Mesenchymal stem cell (in vitro differentiated cells and primary cell): ENCODE measurements around the gene MYO5B.

Source experiments
- DNase-seq: peaks from one replicate; pipeline ENCODE4 v3.0.0-alpha.2; 2013
- H2AFZ ChIP-seq: one replicate; pipeline ENCODE4 v1.6.1; 2013; ENCODE audit warnings: low read depth, mild to moderate bottlenecking, control low read depth, inconsistent platforms, low read length, moderate library complexity
- H2AK5ac ChIP-seq: 2 replicates; pipeline ENCODE4 v1.6.1; 2013; ENCODE audit warnings: low read length, moderate library complexity, mild to moderate bottlenecking, inconsistent platforms; ENCODE audit not compliant: severe bottlenecking
- H2BK120ac ChIP-seq: one replicate; pipeline ENCODE4 v1.6.1; 2013; ENCODE audit warnings: low read depth, mild to moderate bottlenecking, inconsistent platforms, low read length, moderate library complexity
- H2BK12ac ChIP-seq, 2 experiments: one replicate each; pipeline ENCODE4 v1.6.1; 2013; ENCODE audit warnings: inconsistent platforms in 2 of 2, low read length in 2 of 2, mild to moderate bottlenecking in 2 of 2, moderate library complexity in 2 of 2, control low read depth in 1 of 2
- H2BK15ac ChIP-seq: one replicate; pipeline ENCODE4 v1.6.1; 2013; ENCODE audit warnings: mild to moderate bottlenecking, low read depth, inconsistent platforms; ENCODE audit not compliant: poor library complexity, severe bottlenecking
- H2BK5ac ChIP-seq: 2 replicates; pipeline ENCODE4 v1.6.1; 2013; ENCODE audit warnings: low read depth, mild to moderate bottlenecking, low read length, control low read depth, inconsistent platforms; ENCODE audit not compliant: poor library complexity, severe bottlenecking
- H3K14ac ChIP-seq, 2 experiments: one replicate each; pipeline ENCODE4 v1.6.1; 2013; ENCODE audit warnings: inconsistent platforms in 2 of 2, low read length in 2 of 2, control low read depth in 1 of 2, mild to moderate bottlenecking in 1 of 2, moderate library complexity in 1 of 2
- H3K18ac ChIP-seq, 2 experiments: one replicate each; pipeline ENCODE4 v1.6.1; 2013; ENCODE audit warnings: inconsistent platforms in 2 of 2, low read length in 2 of 2, control low read depth in 1 of 2, low read depth in 1 of 2, mild to moderate bottlenecking in 1 of 2
- H3K23ac ChIP-seq, 2 experiments: one replicate each; pipeline ENCODE4 v1.6.1; 2013; ENCODE audit warnings: inconsistent platforms in 2 of 2, low read length in 2 of 2, mild to moderate bottlenecking in 2 of 2, moderate library complexity in 2 of 2, control low read depth in 1 of 2
- H3K27ac ChIP-seq: 2 replicates; pipeline ENCODE4 v1.5.1; 2013; ENCODE audit warnings: mild to moderate bottlenecking, moderate library complexity, low read length, control low read depth, inconsistent platforms; ENCODE audit not compliant: poor library complexity, severe bottlenecking
- H3K27me3 ChIP-seq, 2 experiments: 2 replicates each; pipeline versions ENCODE4 v1.6.1 to v1.7.0; 2013; ENCODE audit warnings: low read length in 2 of 2, mild to moderate bottlenecking in 2 of 2, moderate library complexity in 2 of 2, control low read depth in 1 of 2, inconsistent platforms in 1 of 2; ENCODE audit not compliant: control insufficient read depth in 1 of 2, insufficient read depth in 1 of 2
- H3K36me3 ChIP-seq, 2 experiments: 2 replicates each; pipeline versions ENCODE4 v1.6.1 to v1.7.0; 2013; ENCODE audit warnings: low read length in 2 of 2, control low read depth in 1 of 2, inconsistent platforms in 1 of 2, low read depth in 1 of 2, mild to moderate bottlenecking in 1 of 2; ENCODE audit not compliant: insufficient read depth in 2 of 2, control insufficient read depth in 1 of 2
- H3K4ac ChIP-seq, 2 experiments: one replicate each; pipeline ENCODE4 v1.6.1; 2013; ENCODE audit warnings: inconsistent platforms in 2 of 2, low read length in 2 of 2, mild to moderate bottlenecking in 2 of 2, moderate library complexity in 2 of 2, control low read depth in 1 of 2, low read depth in 1 of 2
- H3K4me1 ChIP-seq: 2 replicates; pipeline ENCODE4 v1.6.1; 2013; ENCODE audit warnings: low read depth, low read length, control low read depth; ENCODE audit not compliant: control insufficient read depth, insufficient read depth
- H3K4me2 ChIP-seq: 2 replicates; pipeline ENCODE4 v1.6.1; 2013; ENCODE audit warnings: low read length, mild to moderate bottlenecking, inconsistent platforms; ENCODE audit not compliant: poor library complexity, severe bottlenecking
- H3K4me3 ChIP-seq, 2 experiments: 2 replicates each; pipeline versions ENCODE4 v1.5.1 to v1.7.0; 2013; ENCODE audit warnings: low read length in 2 of 2, mild to moderate bottlenecking in 2 of 2, control low read depth in 1 of 2, low read depth in 1 of 2; ENCODE audit not compliant: insufficient read depth in 1 of 2
- H3K79me1 ChIP-seq: replicated peaks from 2 replicates; pipeline ENCODE4 v1.6.1; 2013; ENCODE audit warnings: mild to moderate bottlenecking, control low read depth, low read length, inconsistent platforms; ENCODE audit not compliant: poor library complexity, severe bottlenecking
- H3K9ac ChIP-seq: 2 replicates; pipeline ENCODE4 v1.7.0; 2013; ENCODE audit warnings: mild to moderate bottlenecking, low read length, moderate library complexity
- H3K9me3 ChIP-seq: 2 replicates; pipeline ENCODE4 v1.7.0; 2013; ENCODE audit warnings: mild to moderate bottlenecking, low read length; ENCODE audit not compliant: control insufficient read depth
- H4K8ac ChIP-seq: one replicate; pipeline ENCODE4 v1.6.1; 2013; ENCODE audit warnings: inconsistent platforms, mild to moderate bottlenecking, low read length, moderate library complexity
- H4K91ac ChIP-seq: one replicate; pipeline ENCODE4 v1.6.1; 2013; ENCODE audit warnings: mild to moderate bottlenecking, low read length, inconsistent platforms
- WGBS: methylation state at CpG from one replicate; pipeline ENCODE4 v1.1.7; 2013; ENCODE audit warnings: mixed read lengths; 5-methylcytosine and 5-hydroxymethylcytosine counted together

The MYO5B gene

DNA sequence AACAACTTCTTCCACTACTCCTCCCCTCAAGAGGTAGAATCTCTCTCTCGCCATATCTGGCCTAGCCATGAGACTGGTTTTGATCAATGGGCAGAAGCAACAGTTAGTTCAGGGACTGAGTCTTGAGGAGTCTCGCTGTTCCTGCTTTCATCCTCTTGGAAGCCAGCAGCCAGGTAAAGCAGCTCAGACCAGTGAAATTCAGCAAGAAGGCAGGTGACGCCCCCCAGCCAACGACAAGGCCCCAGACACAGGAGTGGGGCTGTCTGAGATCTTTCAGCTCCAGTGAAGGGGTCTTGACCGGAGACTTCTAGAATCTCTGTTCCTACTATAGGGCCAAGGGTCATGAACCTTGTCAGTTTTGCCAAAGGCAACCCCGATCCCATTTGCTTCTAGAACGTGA is 341.9 kb downstream of the MYO5B start:
- H3K4ac ChIP-seq, result no peak overlapping the region
- WGBS, result 90% methylated on average over 7 of the region's 7 CpGs

DNA sequence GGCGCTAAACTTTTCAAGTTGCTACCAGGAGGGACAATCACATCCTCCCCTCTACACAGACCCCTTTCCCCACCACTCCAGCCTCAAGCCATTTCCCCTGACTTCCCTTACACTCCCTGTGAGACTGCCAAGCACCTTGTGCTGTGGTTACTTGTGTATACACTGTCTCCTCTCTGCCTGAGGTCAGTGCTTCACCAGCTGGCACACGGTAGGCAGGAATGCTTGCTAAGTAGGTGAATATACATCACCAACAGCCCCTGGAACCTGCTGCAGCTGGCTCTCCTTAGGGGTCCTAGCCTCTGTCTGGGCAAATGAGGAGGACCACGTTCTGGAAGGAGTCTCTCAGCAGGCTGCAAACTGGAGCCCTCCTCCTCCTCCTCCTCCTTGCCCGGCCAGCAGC is 343.3 kb downstream of the MYO5B start:
- WGBS, result 76% methylated on average over 4 of the region's 4 CpGs
- H2BK15ac ChIP-seq, result no peak overlapping the region

More for the DNA sequence above, 341.9 kb downstream of the MYO5B start:
- Histone ChIP-seq H3K27ac (no peak overlapping the region), H3K9me3 (no peaks in the 10 kb centered on the region), H2AFZ (no peak overlapping the region), H2BK15ac (no peak overlapping the region), H3K14ac (no peak overlapping the region), H2BK120ac (no peak overlapping the region), H3K4me3 (no peak overlapping the region), H3K18ac (no peak overlapping the region), H4K91ac (no peak overlapping the region), H3K79me1 (no peaks in the 10 kb centered on the region), H3K4me2 (no peak overlapping the region), H3K9ac (no peak overlapping the region), H3K23ac (no peak overlapping the region), H2AK5ac (no peak overlapping the region), H3K4me1 (peaks cover 21% of the 10 kb centered on the region), H3K27me3 (peaks cover 0 to 23% of the 10 kb centered on the region in 2 experiments), H3K36me3 (no peaks in the 10 kb centered on the region), H2BK12ac (no peak overlapping the region), H4K8ac (no peak overlapping the region), H2BK5ac (no peak overlapping the region)
- no peak for DNase-seq

DNA sequence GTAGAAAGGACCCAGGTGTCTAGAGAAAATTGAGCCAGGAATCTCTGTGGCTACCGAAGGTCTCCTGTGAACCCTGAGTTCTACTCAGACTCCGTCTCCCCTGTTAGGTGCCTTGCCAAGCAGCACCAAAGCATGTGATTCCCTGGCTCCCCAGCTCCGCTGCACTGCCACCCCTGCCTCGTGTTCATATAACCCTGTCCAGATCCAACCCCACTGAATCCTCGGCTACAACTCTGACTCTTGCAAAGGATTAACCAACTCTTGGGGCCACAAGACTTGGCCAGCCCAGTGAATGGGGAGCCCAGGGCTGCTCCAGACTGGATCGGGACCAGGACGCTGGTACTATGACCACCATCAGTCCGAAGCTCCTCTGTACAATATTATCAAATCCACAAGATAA is 344.3 kb downstream of the MYO5B start:
- Histone ChIP-seq H3K9me3 (no peaks in the 10 kb centered on the region), H3K27me3 (peaks cover 0 to 23% of the 10 kb centered on the region in 2 experiments), H3K27ac (no peak overlapping the region), H2AK5ac (peak overlapping the region; percentile 80), H3K4me1 (peaks cover 34% of the 10 kb centered on the region), H2BK120ac (no peak overlapping the region), H3K79me1 (no peaks in the 10 kb centered on the region), H2BK5ac (no peak overlapping the region), H3K4me2 (no peak overlapping the region), H2BK12ac (no peak overlapping the region), H3K9ac (no peak overlapping the region), H3K23ac (no peak overlapping the region), H4K8ac (no peak overlapping the region), H2AFZ (no peak overlapping the region), H3K4ac (no peak overlapping the region), H3K14ac (no peak overlapping the region), H3K36me3 (no peaks in the 10 kb centered on the region), H3K4me3 (no peak overlapping the region), H2BK15ac (peak overlapping the region; percentile 1), H4K91ac (no peak overlapping the region), H3K18ac (no peak overlapping the region)
- WGBS, result 98% methylated on average over 8 of the region's 8 CpGs
- DNase-seq, result no peak

More for the DNA sequence above, 343.3 kb downstream of the MYO5B start:
- H2BK5ac ChIP-seq, result no peak overlapping the region
- no peak overlapping the region for H3K14ac ChIP-seq
- peak overlapping the region; percentile 19 for H4K8ac ChIP-seq
- no peaks in the 10 kb centered on the region for H3K36me3 ChIP-seq
- H2AFZ ChIP-seq, result no peak overlapping the region
- H4K91ac ChIP-seq, result no peak overlapping the region
- H2BK120ac ChIP-seq, result no peak overlapping the region
- H2AK5ac ChIP-seq, result no peak overlapping the region
- no peak overlapping the region for H3K27ac ChIP-seq
- peaks cover 0 to 23% of the 10 kb centered on the region in 2 experiments for H3K27me3 ChIP-seq
- no peak overlapping the region for H3K4ac ChIP-seq
- H3K9ac ChIP-seq, result no peak overlapping the region
- H3K4me1 ChIP-seq, result peaks cover 26% of the 10 kb centered on the region
- H3K79me1 ChIP-seq, result no peaks in the 10 kb centered on the region
- no peak overlapping the region for H2BK12ac ChIP-seq
- H3K9me3 ChIP-seq, result no peaks in the 10 kb centered on the region
- no peak overlapping the region for H3K23ac ChIP-seq
- H3K4me3 ChIP-seq, result no peak overlapping the region
- peak; percentile 13 for DNase-seq
- no peak overlapping the region for H3K18ac ChIP-seq
- H3K4me2 ChIP-seq, result no peak overlapping the region

DNA sequence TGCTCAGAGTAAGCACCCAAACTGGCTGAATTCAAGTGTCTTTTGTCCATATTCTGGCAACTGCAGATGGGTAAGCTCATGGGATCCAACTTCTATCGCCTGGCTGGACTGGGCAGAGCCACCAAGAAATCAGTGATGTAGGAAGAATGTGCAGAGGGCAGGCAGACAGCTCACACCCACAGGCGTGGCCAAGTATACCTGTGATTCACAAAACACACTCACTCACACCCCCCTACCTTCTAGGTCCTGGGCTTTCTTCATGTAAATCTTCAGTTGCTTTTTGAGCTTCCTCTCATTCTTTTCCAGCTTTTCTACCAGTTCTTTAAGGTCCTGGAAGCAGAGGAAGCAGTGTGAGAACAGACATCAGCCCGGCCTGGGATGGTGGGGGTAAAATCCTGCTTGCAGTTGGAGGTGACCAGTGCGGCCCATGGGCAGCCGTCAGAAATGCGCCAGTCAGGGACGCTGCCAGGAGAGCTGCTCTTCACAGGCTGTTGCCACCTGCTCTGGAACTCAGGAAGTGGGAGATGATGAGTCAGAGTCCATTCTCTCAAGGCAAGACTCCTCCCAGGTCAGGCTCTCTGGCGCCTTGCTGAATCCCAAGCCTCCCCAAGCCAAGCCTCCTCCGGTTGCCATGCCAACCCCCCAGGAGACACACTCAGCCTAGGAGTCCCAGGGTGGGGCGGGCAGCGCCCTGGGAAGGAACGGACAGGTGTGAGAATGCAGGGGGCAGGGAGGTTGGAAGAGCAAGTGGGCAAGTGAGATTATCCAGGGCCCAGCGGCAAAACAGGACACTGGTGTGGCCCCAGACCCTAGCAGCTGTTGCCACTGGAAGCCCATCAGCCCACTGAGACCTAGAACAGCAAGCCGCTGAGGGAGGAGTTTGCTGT is 345.4 kb downstream of the MYO5B start:
- H3K9me3 ChIP-seq, result no peaks in the 10 kb centered on the region
- no peak overlapping the region for H2BK12ac ChIP-seq
- no peaks in the 10 kb centered on the region for H3K79me1 ChIP-seq
- no peaks in the 10 kb centered on the region for H3K36me3 ChIP-seq
- DNase-seq, result peak; percentile 92
- H2BK5ac ChIP-seq, result no peak overlapping the region
- no peak overlapping the region for H3K4me3 ChIP-seq
- 30% methylated on average over 12 of the region's 14 CpGs for WGBS
- H3K27ac ChIP-seq, result no peak overlapping the region
- H3K27me3 ChIP-seq, result peaks cover 0 to 23% of the 10 kb centered on the region in 2 experiments
- peak overlapping the region; percentile 19 for H3K4me2 ChIP-seq
- peak overlapping the region; percentile 86 for H2AK5ac ChIP-seq
- no peak overlapping the region for H2AFZ ChIP-seq
- H2BK15ac ChIP-seq, result peak overlapping the region; percentile 60
- peak overlapping the region in 1 of 2 experiments; percentile 54 for H3K18ac ChIP-seq
- no peak overlapping the region for H4K8ac ChIP-seq
- H3K4me1 ChIP-seq, result peaks cover 35% of the 10 kb centered on the region
- H3K4ac ChIP-seq, result no peak overlapping the region
- no peak overlapping the region for H2BK120ac ChIP-seq
- H4K91ac ChIP-seq, result no peak overlapping the region
- no peak overlapping the region for H3K9ac ChIP-seq
- no peak overlapping the region for H3K23ac ChIP-seq
- no peak overlapping the region for H3K14ac ChIP-seq
